ENCODE results near the gene SKI. TPM values are rescaled to one million over a fixed set of nuclear protein-coding genes. Genes with fewer than 3 reads are reported as not detected.

The SKI gene
- total and polyA plus RNA-seq, 7 donors: 7.7 to 32.1 (median 21.4) TPM

DNA sequence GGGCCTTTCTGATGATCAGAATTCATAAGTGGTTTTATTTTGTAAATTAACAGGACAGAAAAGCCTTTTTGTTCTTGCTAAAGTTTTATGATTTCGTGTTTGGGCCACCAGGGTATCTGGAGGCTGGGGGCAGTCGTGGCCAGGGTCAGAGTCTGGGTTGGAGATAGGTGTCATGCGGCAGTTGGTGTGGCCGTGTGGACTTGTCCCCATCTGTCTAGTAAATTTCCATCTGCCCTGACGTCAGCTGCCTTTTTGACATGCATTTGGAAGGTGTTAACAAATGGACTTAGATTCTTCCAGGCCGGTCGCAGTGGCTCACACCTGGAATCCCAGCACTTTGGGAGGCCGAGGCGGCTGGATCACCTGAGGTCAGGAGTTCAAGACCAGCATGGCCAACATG, 56.8 kb downstream of the SKI start:
- intact Hi-C loops (cut with DNase I): no loop called here

DNA sequence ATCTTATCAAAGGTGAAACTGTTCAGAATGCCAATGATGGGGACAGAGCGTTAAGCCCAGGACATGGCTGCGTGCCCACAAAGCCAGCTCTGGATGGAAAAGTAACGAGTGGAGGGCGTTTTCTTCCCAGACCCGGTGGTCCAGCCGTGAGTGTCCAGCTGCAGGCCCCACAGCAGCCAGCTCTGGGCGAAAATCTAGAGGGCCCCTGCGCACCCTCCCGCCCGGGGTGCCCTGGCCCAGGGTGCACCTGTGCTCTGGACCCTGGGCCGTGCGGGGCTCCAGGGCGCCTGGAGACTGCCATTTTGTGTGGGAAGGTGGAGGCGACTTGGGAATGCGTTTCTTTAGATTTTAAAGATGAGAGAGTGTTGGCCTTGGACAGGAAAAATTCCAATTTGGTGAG, 58.8 kb downstream of the SKI start:
- 78 to 86% (median 83%) methylated on average over 15 of the region's 15 CpGs for WGBS, 3 donors
- TF ChIP-seq, protein P1, sequence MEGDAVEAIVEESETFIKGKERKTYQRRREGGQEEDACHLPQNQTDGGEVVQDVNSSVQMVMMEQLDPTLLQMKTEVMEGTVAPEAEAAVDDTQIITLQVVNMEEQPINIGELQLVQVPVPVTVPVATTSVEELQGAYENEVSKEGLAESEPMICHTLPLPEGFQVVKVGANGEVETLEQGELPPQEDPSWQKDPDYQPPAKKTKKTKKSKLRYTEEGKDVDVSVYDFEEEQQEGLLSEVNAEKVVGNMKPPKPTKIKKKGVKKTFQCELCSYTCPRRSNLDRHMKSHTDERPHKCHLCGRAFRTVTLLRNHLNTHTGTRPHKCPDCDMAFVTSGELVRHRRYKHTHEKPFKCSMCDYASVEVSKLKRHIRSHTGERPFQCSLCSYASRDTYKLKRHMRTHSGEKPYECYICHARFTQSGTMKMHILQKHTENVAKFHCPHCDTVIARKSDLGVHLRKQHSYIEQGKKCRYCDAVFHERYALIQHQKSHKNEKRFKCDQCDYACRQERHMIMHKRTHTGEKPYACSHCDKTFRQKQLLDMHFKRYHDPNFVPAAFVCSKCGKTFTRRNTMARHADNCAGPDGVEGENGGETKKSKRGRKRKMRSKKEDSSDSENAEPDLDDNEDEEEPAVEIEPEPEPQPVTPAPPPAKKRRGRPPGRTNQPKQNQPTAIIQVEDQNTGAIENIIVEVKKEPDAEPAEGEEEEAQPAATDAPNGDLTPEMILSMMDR (IDR thresholded peaks at IDR 0.05): no peak
- Histone ChIP-seq H3K27ac (no peak overlapping the region), H3K36me3 (ENCODE audit: insufficient read depth in 1 of 2, low read depth in 1 of 2) (peaks cover 0 to 2% of the 10 kb centered on the region in 2 donors), H3K4me1 (peaks cover 52% of the 10 kb centered on the region), H3K27me3 (ENCODE audit: insufficient read depth in 3 of 3, low read length in 2 of 3) (no peaks in the 10 kb centered on the region), H3K4me3 (no peak overlapping the region), H3K9me3 (no peaks in the 10 kb centered on the region)
- DNase-seq (no peak), ATAC-seq (no peak)
- intact Hi-C loops (cut with DNase I): no loop called here

More for the DNA sequence above, 56.8 kb downstream of the SKI start:
- Histone ChIP-seq H3K27ac (no peak overlapping the region), H3K27me3 (ENCODE audit: insufficient read depth in 3 of 3, low read length in 2 of 3) (no peaks in the 10 kb centered on the region), H3K4me1 (peaks cover 32% of the 10 kb centered on the region), H3K4me3 (no peak overlapping the region), H3K9me3 (no peaks in the 10 kb centered on the region), H3K36me3 (ENCODE audit: insufficient read depth in 1 of 2, low read depth in 1 of 2) (peaks cover 0 to 2% of the 10 kb centered on the region in 2 donors)
- TF ChIP-seq, protein P1 (IDR thresholded peaks at IDR 0.05): no peak
- DNase-seq (peak in 1 of 2 donors; percentile 30), ATAC-seq (peak in 3 of 4 donors; percentile 28 to 46 (median 33))
- 53 to 76% (median 55%) methylated on average over 9 of the region's 9 CpGs for WGBS, 3 donors

DNA sequence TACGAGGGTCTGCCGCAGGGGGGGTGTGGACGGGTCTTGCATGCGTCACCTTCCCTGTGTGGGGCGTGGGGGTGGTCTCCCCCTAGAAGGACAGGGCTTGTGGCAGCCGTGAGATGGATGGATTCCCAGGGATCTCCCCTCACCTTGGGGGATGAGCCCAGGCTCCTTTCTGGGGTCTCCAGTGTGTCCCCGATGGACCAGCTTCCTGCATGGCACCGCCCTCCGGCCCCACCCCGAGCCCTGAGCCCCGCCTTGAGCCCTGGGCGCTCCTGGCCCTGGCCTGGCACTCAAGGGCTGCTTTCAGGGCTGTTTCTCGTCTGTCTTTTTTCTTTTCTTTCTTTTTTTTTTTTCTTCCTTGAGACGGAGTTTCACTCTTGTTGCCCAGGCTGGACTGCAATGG, 59.5 kb downstream of the SKI start:
- 93 to 97% (median 97%) methylated on average over 14 of the region's 14 CpGs for WGBS, 3 donors
- ATAC-seq: no peak
- peaks cover 52% of the 10 kb centered on the region for H3K4me1 ChIP-seq
- TF ChIP-seq, protein P1 (IDR thresholded peaks at IDR 0.05): no peak
- no peaks in the 10 kb centered on the region for H3K27me3 ChIP-seq (ENCODE audit: insufficient read depth in 3 of 3, low read length in 2 of 3)
- H3K4me3 ChIP-seq: no peak overlapping the region
- no peaks in the 10 kb centered on the region for H3K36me3 ChIP-seq (ENCODE audit: insufficient read depth in 1 of 2, low read depth in 1 of 2)
- no peaks in the 10 kb centered on the region for H3K9me3 ChIP-seq
- H3K27ac ChIP-seq: no peak overlapping the region
- intact Hi-C loops (cut with DNase I): no loop called here
- no peak for DNase-seq

DNA sequence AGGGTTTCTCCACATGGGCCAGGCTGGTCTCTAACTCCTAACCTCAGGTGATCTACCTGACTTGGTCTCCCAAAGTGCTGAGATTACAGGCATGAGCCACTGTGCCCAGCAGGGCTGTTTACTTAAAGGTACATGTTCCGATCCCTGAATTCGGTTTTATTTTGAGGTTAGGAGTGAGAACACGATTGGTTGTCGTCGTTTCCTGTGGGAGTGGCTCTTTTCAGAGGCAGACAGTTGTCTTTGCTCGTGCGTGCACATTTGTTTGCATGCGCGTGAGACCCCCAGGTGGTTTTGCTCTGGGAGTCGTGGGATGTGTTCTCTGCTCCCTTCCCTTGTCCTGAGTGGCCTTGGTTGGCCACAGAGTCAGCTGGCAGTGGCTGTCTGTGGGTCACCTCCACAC, 60.2 kb downstream of the SKI start:
- TF ChIP-seq, protein P1 (IDR thresholded peaks at IDR 0.05): no peak
- ATAC-seq (no peak), DNase-seq (no peak)
- Histone ChIP-seq H3K36me3 (ENCODE audit: insufficient read depth in 1 of 2, low read depth in 1 of 2) (no peaks in the 10 kb centered on the region), H3K9me3 (no peaks in the 10 kb centered on the region), H3K27ac (no peak overlapping the region), H3K27me3 (ENCODE audit: insufficient read depth in 3 of 3, low read length in 2 of 3) (no peaks in the 10 kb centered on the region), H3K4me1 (peaks cover 51% of the 10 kb centered on the region), H3K4me3 (no peak overlapping the region)
- 84 to 86% (median 85%) methylated on average over 10 of the region's 10 CpGs for WGBS, 3 donors
- intact Hi-C loops (cut with DNase I): no loop called here

DNA sequence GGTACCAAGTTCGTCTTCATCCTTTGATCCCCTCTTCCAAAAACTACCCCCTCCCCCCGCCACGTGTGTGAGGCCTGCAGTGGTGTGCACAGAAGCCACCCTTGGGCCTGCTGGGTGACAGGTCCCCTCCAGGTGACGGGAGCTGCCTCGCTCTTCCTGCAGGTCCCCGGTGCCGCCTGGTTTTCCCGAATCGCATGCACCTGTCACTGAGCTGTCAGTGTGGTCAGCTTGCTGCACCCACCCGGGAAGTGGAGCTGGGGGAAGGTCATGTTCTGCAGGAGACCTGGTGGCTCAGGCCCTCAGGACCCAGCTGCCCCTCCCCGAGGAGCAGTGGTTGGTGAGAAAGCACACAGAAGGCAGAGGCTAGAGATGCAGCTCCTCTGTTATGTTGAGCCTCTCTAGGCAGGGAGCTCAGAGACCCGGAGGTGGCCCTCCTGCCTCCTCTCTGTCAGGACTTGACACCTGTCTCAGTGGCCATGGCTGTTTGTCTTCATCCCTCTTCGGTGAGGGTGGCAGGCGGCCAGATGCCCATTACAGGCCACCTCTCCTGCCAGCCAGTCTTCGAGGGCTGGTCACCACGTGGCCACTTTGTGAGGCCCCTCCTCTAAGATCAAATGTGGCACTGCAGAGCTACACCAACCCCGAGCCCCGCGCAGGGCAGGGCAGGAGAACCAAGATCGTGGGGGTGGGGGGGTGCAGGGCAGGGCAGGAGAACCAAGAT, 60.9 kb downstream of the SKI start:
- H3K4me1 ChIP-seq: peaks cover 51% of the 10 kb centered on the region
- ATAC-seq: no peak
- no peaks in the 10 kb centered on the region for H3K9me3 ChIP-seq
- no peak overlapping the region for H3K27ac ChIP-seq
- no peak overlapping the region for H3K4me3 ChIP-seq
- TF ChIP-seq, protein P1 (IDR thresholded peaks at IDR 0.05): no peak
- intact Hi-C loops (cut with DNase I): no loop called here
- no peak for DNase-seq
- 67 to 75% (median 69%) methylated on average over 20 of the region's 20 CpGs for WGBS, 3 donors
- H3K27me3 ChIP-seq (ENCODE audit: insufficient read depth in 3 of 3, low read length in 2 of 3): no peaks in the 10 kb centered on the region
- no peaks in the 10 kb centered on the region for H3K36me3 ChIP-seq (ENCODE audit: insufficient read depth in 1 of 2, low read depth in 1 of 2)
